GM18498 (cell line): ENCODE measurements around the gene C20orf204.
A peak's percentile ranks its signal among the peaks of the same experiment; 100 is the strongest.

Source experiments
- ATAC-seq: cut with Tn5 transposase; IDR thresholded peaks from one replicate; pipeline ENCODE4 v1.9.1; 2021; ENCODE audit warnings: mild to moderate bottlenecking, moderate library complexity; ENCODE audit not compliant: unreplicated experiment

Gene C20orf204

GRCh38 chr20:64069614-64070243 lies 33.7 kb downstream of the C20orf204 start:
- no peak for ATAC-seq

GRCh38 chr20:64070244-64070993 lies 34.4 kb downstream of the C20orf204 start:
- no peak for ATAC-seq

GRCh38 chr20:64071341-64072332 lies 35.7 kb downstream of the C20orf204 start:
- ATAC-seq: no peak

- ATAC-seq: no peak
These were observed 36.6 kb downstream of the C20orf204 start for GRCh38 chr20:64072498-64073063.

- no peak for ATAC-seq
These were observed 37.6 kb downstream of the C20orf204 start for GRCh38 chr20:64073476-64074183.

GRCh38 chr20:64074184-64074789 lies 38.3 kb downstream of the C20orf204 start:
- ATAC-seq: no peak

GRCh38 chr20:64074963-64075362 lies 39.0 kb downstream of the C20orf204 start:
- no peak for ATAC-seq

GRCh38 chr20:64075556-64075955 lies 39.6 kb downstream of the C20orf204 start:
- ATAC-seq: no peak

GRCh38 chr20:64076061-64076997 lies 40.3 kb downstream of the C20orf204 start:
- ATAC-seq: no peak

GRCh38 chr20:64077094-64077493 lies 41.1 kb downstream of the C20orf204 start:
- ATAC-seq: no peak

GRCh38 chr20:64077541-64077875 lies 41.5 kb downstream of the C20orf204 start:
- ATAC-seq: no peak

GRCh38 chr20:64077876-64078551 lies 42.0 kb downstream of the C20orf204 start:
- no peak for ATAC-seq

GRCh38 chr20:64078934-64079272 lies 42.9 kb downstream of the C20orf204 start:
- no peak for ATAC-seq

- ATAC-seq: peak; percentile 55
These were observed 43.5 kb downstream of the C20orf204 start, which contains the start of gene RGS19 for GRCh38 chr20:64079273-64080012. Gene RGS19, minus strand, starts transcription at chr20:64079518. Its CDS starts 2,632 bp downstream, at chr20:64076886.

- ATAC-seq: peak; percentile 1
These were observed 44.2 kb downstream of the C20orf204 start, which contains the start of gene OPRL1 for GRCh38 chr20:64080013-64080812. Gene OPRL1, plus strand, starts transcription at chr20:64080082. Its CDS starts 12,639 bp downstream, at chr20:64092721.

- ATAC-seq: no peak
These were observed 45.0 kb downstream of the C20orf204 start for GRCh38 chr20:64080813-64081623.
